D721Med (cell line): ENCODE data around the gene TRIM34.

Experiments used
- DNase-seq: peaks from one replicate; pipeline ENCODE4 v3.0.0; 2011; ENCODE audit warnings: low spot score; ENCODE audit not compliant: insufficient read length
- FAIRE-seq: peaks from 2 replicates; lab custom pipeline; 2011; peaks lifted over from hg19 to GRCh38; lab: Jason Lieb, UNC
- TF ChIP-seq, protein P1 (sequence below): IDR thresholded peaks from 2 replicates; pipeline ENCODE4 v1.5.1; 2012; ENCODE audit warnings: mild to moderate bottlenecking, control low read depth; ENCODE audit not compliant: insufficient read depth; ENCODE audit errors: missing control alignments

The TRIM34 gene

GRCh38 chr11:5691964-5692361 is 67.2 kb downstream of the TRIM34 start:
- FAIRE-seq, result no peak
- no peak for DNase-seq
- TF ChIP-seq, protein P1, sequence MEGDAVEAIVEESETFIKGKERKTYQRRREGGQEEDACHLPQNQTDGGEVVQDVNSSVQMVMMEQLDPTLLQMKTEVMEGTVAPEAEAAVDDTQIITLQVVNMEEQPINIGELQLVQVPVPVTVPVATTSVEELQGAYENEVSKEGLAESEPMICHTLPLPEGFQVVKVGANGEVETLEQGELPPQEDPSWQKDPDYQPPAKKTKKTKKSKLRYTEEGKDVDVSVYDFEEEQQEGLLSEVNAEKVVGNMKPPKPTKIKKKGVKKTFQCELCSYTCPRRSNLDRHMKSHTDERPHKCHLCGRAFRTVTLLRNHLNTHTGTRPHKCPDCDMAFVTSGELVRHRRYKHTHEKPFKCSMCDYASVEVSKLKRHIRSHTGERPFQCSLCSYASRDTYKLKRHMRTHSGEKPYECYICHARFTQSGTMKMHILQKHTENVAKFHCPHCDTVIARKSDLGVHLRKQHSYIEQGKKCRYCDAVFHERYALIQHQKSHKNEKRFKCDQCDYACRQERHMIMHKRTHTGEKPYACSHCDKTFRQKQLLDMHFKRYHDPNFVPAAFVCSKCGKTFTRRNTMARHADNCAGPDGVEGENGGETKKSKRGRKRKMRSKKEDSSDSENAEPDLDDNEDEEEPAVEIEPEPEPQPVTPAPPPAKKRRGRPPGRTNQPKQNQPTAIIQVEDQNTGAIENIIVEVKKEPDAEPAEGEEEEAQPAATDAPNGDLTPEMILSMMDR, result no peak
